ENCODE measurements around the gene CCDC93. TPM values are rescaled to one million over a fixed set of nuclear protein-coding genes. Genes with fewer than 3 reads are reported as not detected.

Gene CCDC93
- total and polyA plus RNA-seq, 2 of the 4 experiments (the other 2 are of a cell fraction) = 8.1 to 17.2 TPM

- TF ChIP-seq RAD21 (IDR thresholded peaks at IDR 0.05; ENCODE audit: low read length) (no peak), BHLHE40 (IDR thresholded peaks at IDR 0.05; ENCODE audit: low read depth, low read length) (no peak), MXI1 (IDR thresholded peaks at IDR 0.05; ENCODE audit: borderline replicate concordance, low read depth, low read length) (no peak)
- TF ChIP-seq, protein P1, sequence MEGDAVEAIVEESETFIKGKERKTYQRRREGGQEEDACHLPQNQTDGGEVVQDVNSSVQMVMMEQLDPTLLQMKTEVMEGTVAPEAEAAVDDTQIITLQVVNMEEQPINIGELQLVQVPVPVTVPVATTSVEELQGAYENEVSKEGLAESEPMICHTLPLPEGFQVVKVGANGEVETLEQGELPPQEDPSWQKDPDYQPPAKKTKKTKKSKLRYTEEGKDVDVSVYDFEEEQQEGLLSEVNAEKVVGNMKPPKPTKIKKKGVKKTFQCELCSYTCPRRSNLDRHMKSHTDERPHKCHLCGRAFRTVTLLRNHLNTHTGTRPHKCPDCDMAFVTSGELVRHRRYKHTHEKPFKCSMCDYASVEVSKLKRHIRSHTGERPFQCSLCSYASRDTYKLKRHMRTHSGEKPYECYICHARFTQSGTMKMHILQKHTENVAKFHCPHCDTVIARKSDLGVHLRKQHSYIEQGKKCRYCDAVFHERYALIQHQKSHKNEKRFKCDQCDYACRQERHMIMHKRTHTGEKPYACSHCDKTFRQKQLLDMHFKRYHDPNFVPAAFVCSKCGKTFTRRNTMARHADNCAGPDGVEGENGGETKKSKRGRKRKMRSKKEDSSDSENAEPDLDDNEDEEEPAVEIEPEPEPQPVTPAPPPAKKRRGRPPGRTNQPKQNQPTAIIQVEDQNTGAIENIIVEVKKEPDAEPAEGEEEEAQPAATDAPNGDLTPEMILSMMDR (conservative IDR thresholded peaks at IDR 0.05; ENCODE audit: low read depth, low read length) = no peak
- Histone ChIP-seq H4K8ac (ENCODE audit: low read depth in 2 of 2, low read length in 2 of 2) (no peak overlapping the region), H2BK15ac (ENCODE audit: low read depth, low read length) (no peak overlapping the region), H3K4me1 (ENCODE audit: control insufficient read depth, insufficient read depth, low read length) (no peaks in the 10 kb centered on the region), H3K4ac (ENCODE audit: low read depth, low read length) (no peak overlapping the region), H4K20me1 (ENCODE audit: insufficient read depth, low read length) (peaks cover 11% of the 10 kb centered on the region; the same call in 1 of the 2 replicates), H2BK5ac (ENCODE audit: low read depth, low read length, poor library complexity, severe bottlenecking) (no peak overlapping the region), H3K27me3 (ENCODE audit: control insufficient read depth, insufficient read depth, low read length) (no peaks in the 10 kb centered on the region), H3K9me1 (ENCODE audit: insufficient read depth, low read length) (no peaks in the 10 kb centered on the region), H3K9me3 (ENCODE audit: control insufficient read depth, insufficient read depth, low read length) (no peaks in the 10 kb centered on the region), H3K4me3 (ENCODE audit: insufficient read depth, low read depth, low read length) (no peak overlapping the region), H3K23ac (ENCODE audit: low read depth, low read length) (no peak overlapping the region), H3K9ac (ENCODE audit: low read depth, low read length) (no peak overlapping the region), H4K5ac (ENCODE audit: low read depth, low read length) (no peak overlapping the region), H3K4me2 (ENCODE audit: low read depth, low read length) (no peak overlapping the region), H2AK5ac (ENCODE audit: low read depth, low read length) (no peak overlapping the region), H2AFZ (replicated peaks; ENCODE audit: low read length, poor library complexity) (no peak overlapping the region), H3K14ac (replicated peaks; ENCODE audit: low read depth, low read length) (no peak overlapping the region), H3K36me3 (ENCODE audit: control insufficient read depth, insufficient read depth, low read length) (peaks cover 20% of the 10 kb centered on the region), H4K91ac (ENCODE audit: insufficient read depth, low read depth, low read length) (no peak overlapping the region), H2AK9ac (replicated peaks; ENCODE audit: low read depth, low read length, poor library complexity) (no peak overlapping the region), H3K79me1 (ENCODE audit: low read depth in 1 of 2, low read length in 2 of 2) (peaks cover 0 to 21% of the 10 kb centered on the region in 2 experiments; a peak in 3 of 4 replicates), H2BK120ac (ENCODE audit: low read depth, low read length) (no peak overlapping the region), H2BK20ac (ENCODE audit: low read depth, low read length) (no peak overlapping the region), H3K18ac (ENCODE audit: low read depth, low read length) (no peak overlapping the region), H3K27ac (ENCODE audit: insufficient read depth, low read length) (no peak overlapping the region), H3K56ac (ENCODE audit: extremely low read depth, insufficient read depth, low read length) (no peak overlapping the region)
- no TSS peak for BruUV-seq (replicated peaks)
- ChIA-PET POLR2A (ENCODE audit: unreplicated experiment) (no interaction called here), CTCF (interaction anchor here (1.6 kb wide), 1 partner anchor 192 kb away, joined by 3 read pairs; the partner anchor contains the start of gene DDX18)
- WGBS, 2 experiments (ENCODE audit: extremely low coverage in 2 of 2, insufficient read length in 1 of 2) = no CpG with 5 or more reads among the region's 1 CpG
- no peak for DNase-seq
- ATAC-seq (ENCODE audit: low read depth) = no peak
- intact Hi-C loops (cut with micrococcal nuclease) (no loop called here), dilution Hi-C loops (cut with HindIII; ENCODE audit: low sequenced_read_pairs, unreplicated experiment) (no loop called here), in situ Hi-C loops (cut with MboI; ENCODE audit: low sequenced_read_pairs) (no loop called here)
Observed at GRCh38 chr2:118006326-118006725, 7.5 kb downstream of the CCDC93 start.

All from IMR-90 (cell line).